ENCODE data around the gene MOV10L1. TPM values are rescaled to one million over a fixed set of nuclear protein-coding genes. Genes with fewer than 3 reads are reported as not detected.

The MOV10L1 gene
- total and polyA plus RNA-seq, 4 donors: 0.27 to 11.9 (median 0.43) TPM

GRCh38 chr22:50178471-50178864, 88.7 kb downstream of the MOV10L1 start:
- Histone ChIP-seq H3K36me3 (ENCODE audit: control insufficient read depth in 4 of 4, insufficient read depth in 4 of 4, low read length in 4 of 4) (no peaks in the 10 kb centered on the region), H3K27ac (ENCODE audit: low read depth in 1 of 2, low read length in 1 of 2) (no peak overlapping the region), H3K9ac (ENCODE audit: insufficient read depth in 1 of 2, low read length in 2 of 2) (no peak overlapping the region), H3K9me3 (ENCODE audit: control insufficient read depth in 4 of 4, insufficient read depth in 3 of 4, low read length in 3 of 4) (peaks cover 0 to 6% (median 0%) of the 10 kb centered on the region in 4 donors), H3K27me3 (ENCODE audit: control insufficient read depth in 3 of 3, insufficient read depth in 3 of 3, low read length in 2 of 3) (no peaks in the 10 kb centered on the region), H3K4me1 (ENCODE audit: control insufficient read depth in 5 of 5, insufficient read depth in 5 of 5, low read length in 5 of 5) (peaks cover 0 to 5% (median 0%) of the 10 kb centered on the region in 5 donors), H3K4me3 (no peak overlapping the region)
- no peak for DNase-seq
- WGBS, 2 donors: 54 to 65% methylated on average over 20 to 22 of the region's 22 CpGs
- no peak for ATAC-seq (ENCODE audit: insufficient read depth, low FRiP score)
- no peak for TF ChIP-seq CTCF (IDR thresholded peaks at IDR 0.05; ENCODE audit: control extremely low read depth, extremely low read depth)

- DNase-seq (no peak), ATAC-seq (ENCODE audit: insufficient read depth, low FRiP score) (no peak)
- no peaks in the 10 kb centered on the region for H3K27me3 ChIP-seq (ENCODE audit: control insufficient read depth in 3 of 3, insufficient read depth in 3 of 3, low read length in 2 of 3)
- WGBS, 2 donors: 86 to 87% methylated on average over 63 to 64 of the region's 64 CpGs
- H3K4me1 ChIP-seq (ENCODE audit: control insufficient read depth in 5 of 5, insufficient read depth in 5 of 5, low read length in 5 of 5): peaks cover 0 to 5% (median 0%) of the 10 kb centered on the region in 5 donors
- TF ChIP-seq CTCF (IDR thresholded peaks at IDR 0.05; ENCODE audit: control extremely low read depth, extremely low read depth): no peak
- H3K9ac ChIP-seq (ENCODE audit: insufficient read depth in 1 of 2, low read length in 2 of 2): no peak overlapping the region
- H3K27ac ChIP-seq (ENCODE audit: low read depth in 1 of 2, low read length in 1 of 2): no peak overlapping the region
- H3K4me3 ChIP-seq: no peak overlapping the region
- H3K36me3 ChIP-seq (ENCODE audit: control insufficient read depth in 4 of 4, insufficient read depth in 4 of 4, low read length in 4 of 4): no peaks in the 10 kb centered on the region
- H3K9me3 ChIP-seq (ENCODE audit: control insufficient read depth in 4 of 4, insufficient read depth in 3 of 4, low read length in 3 of 4): peaks cover 0 to 6% (median 0%) of the 10 kb centered on the region in 4 donors
Measured at GRCh38 chr22:50178871-50179869, 89.4 kb downstream of the MOV10L1 start.

- Histone ChIP-seq H3K9me3 (ENCODE audit: control insufficient read depth in 4 of 4, insufficient read depth in 3 of 4, low read length in 3 of 4) (peaks cover 0 to 6% (median 0%) of the 10 kb centered on the region in 4 donors), H3K4me3 (no peak overlapping the region), H3K36me3 (ENCODE audit: control insufficient read depth in 4 of 4, insufficient read depth in 4 of 4, low read length in 4 of 4) (no peaks in the 10 kb centered on the region), H3K4me1 (ENCODE audit: control insufficient read depth in 5 of 5, insufficient read depth in 5 of 5, low read length in 5 of 5) (peaks cover 0 to 14% (median 5%) of the 10 kb centered on the region in 5 donors), H3K27me3 (ENCODE audit: control insufficient read depth in 3 of 3, insufficient read depth in 3 of 3, low read length in 2 of 3) (no peaks in the 10 kb centered on the region), H3K9ac (ENCODE audit: insufficient read depth in 1 of 2, low read length in 2 of 2) (no peak overlapping the region), H3K27ac (ENCODE audit: low read depth in 1 of 2, low read length in 1 of 2) (no peak overlapping the region)
- 60 to 75% methylated on average over 39 of the region's 39 CpGs for WGBS, 2 donors
- TF ChIP-seq CTCF (IDR thresholded peaks at IDR 0.05; ENCODE audit: control extremely low read depth, extremely low read depth): no peak
- ATAC-seq (ENCODE audit: insufficient read depth, low FRiP score): no peak
- DNase-seq: no peak
Measured at GRCh38 chr22:50179937-50180726, 90.3 kb downstream of the MOV10L1 start.
